ENCODE measurements around the gene PCDHGA8.

GRCh38 chr5:141374627-141375026 is 17.8 kb upstream of the PCDHGA8 start:
- TF ChIP-seq EGR1 (IDR thresholded peaks at IDR 0.05; ENCODE audit: low read depth in 2 of 2): no peak
- no peak for TF ChIP-seq CTCF (IDR thresholded peaks at IDR 0.05; ENCODE audit: low read depth, low read length, missing input control)
- no peak for TF ChIP-seq YY1 (IDR thresholded peaks at IDR 0.05)
- TF ChIP-seq SP1 (IDR thresholded peaks at IDR 0.05): no peak
- TF ChIP-seq ATF3 (IDR thresholded peaks at IDR 0.05): no peak
- no peak for TF ChIP-seq REST (IDR thresholded peaks at IDR 0.05)
- no peak for TF ChIP-seq FOXA2 (IDR thresholded peaks at IDR 0.05)
- TF ChIP-seq MAX (IDR thresholded peaks at IDR 0.05): no peak
- no peak for TF ChIP-seq GABPA (IDR thresholded peaks at IDR 0.05 in 1 of 2, conservative IDR thresholded peaks at IDR 0.05 in 1 of 2)
- TF ChIP-seq RAD21 (IDR thresholded peaks at IDR 0.05): no peak
- TF ChIP-seq RXRA (IDR thresholded peaks at IDR 0.05): no peak
- TF ChIP-seq JUND (IDR thresholded peaks at IDR 0.05): no peak
- no peak for TF ChIP-seq HNF4A (conservative IDR thresholded peaks at IDR 0.05)
- no peak for TF ChIP-seq TAF1 (conservative IDR thresholded peaks at IDR 0.05)

Data from liver (tissue), 3 donors.